HepG2 (cell line): ENCODE results near the gene CACNA1C. TPM values are rescaled to one million over a fixed set of nuclear protein-coding genes. Genes with fewer than 3 reads are reported as not detected.
A peak's percentile ranks its signal among the peaks of the same experiment; 100 is the strongest.

Experiments
- ATAC-seq: fragments of 200-7000 bp; cut with Tn5 transposase; 3 replicates; pipeline ENCODE4 v1.9.1; 2020; ENCODE audit warnings: mild to moderate bottlenecking, moderate library complexity
- BruUV-seq: library from RNA; stranded (reverse); fragments of 400-500 nt; replicated peaks from 2 replicates; lab custom pipeline; 2021; lab: Mats Ljungman, UMichigan
- CTCF ChIA-PET: fragments of 300-600 bp; formaldehyde crosslinking; extraction: SDS; loops from one replicate; lab custom pipeline; 2021; ENCODE audit warnings: low total read pairs, inconsistent platforms, low intra/inter-chr PET ratio; lab: Yijun Ruan, JAX
- POLR2A ChIA-PET: fragments of 350-600 bp; sonication (Branson Sonifier 250); formaldehyde crosslinking; loops from one replicate; lab custom pipeline; 2020; ENCODE audit warnings: antibody characterized with exemption, inconsistent platforms; lab: Yijun Ruan, JAX
- DNase-seq: peaks from one replicate; pipeline ENCODE4 v3.0.0-alpha.2; 2015; ENCODE audit warnings: low spot score
- FAIRE-seq: peaks from 3 replicates; lab custom pipeline; 2011; peaks lifted over from hg19 to GRCh38; lab: Jason Lieb, UNC
- H2AFZ ChIP-seq: one replicate; pipeline ENCODE4 v1.6.1; 2011; ENCODE audit warnings: low read length, inconsistent platforms
- H3K27ac ChIP-seq: fragments of 300-600 bp; 3 replicates; pipeline ENCODE4 v1.8.0; 2011; ENCODE audit warnings: mixed run types, mild to moderate bottlenecking, mixed read lengths, low read length, inconsistent platforms; ENCODE audit not compliant: insufficient read depth; ENCODE audit errors: extremely low read length
- H3K27me3 ChIP-seq, 2 experiments: fragments of 200-600 bp in 1 of 2; 2 replicates in 1 of 2; 3 replicates in 1 of 2; pipeline versions ENCODE4 v1.6.0 to v1.8.0; 2011; ENCODE audit warnings: low read length in 2 of 2, mild to moderate bottlenecking in 2 of 2, moderate library complexity in 2 of 2, inconsistent platforms in 1 of 2; ENCODE audit not compliant: insufficient read depth in 2 of 2, control insufficient read depth in 1 of 2
- H3K36me3 ChIP-seq, 2 experiments: fragments of 200-600 bp in 1 of 2; replicated peaks in 1 of 2; 2 replicates in 1 of 2; 3 replicates in 1 of 2; pipeline versions ENCODE4 v1.5.1 to v1.8.0; 2011; ENCODE audit warnings: low read length in 2 of 2, inconsistent platforms in 1 of 2; ENCODE audit not compliant: insufficient read depth in 2 of 2, control insufficient read depth in 1 of 2
- H3K4me1 ChIP-seq: 2 replicates; pipeline ENCODE4 v1.5.1; 2012; ENCODE audit warnings: low read length, inconsistent platforms; ENCODE audit not compliant: insufficient read depth
- H3K4me2 ChIP-seq: 2 replicates; pipeline ENCODE4 v1.6.0; 2011; ENCODE audit warnings: low read depth, low read length, inconsistent platforms
- H3K4me3 ChIP-seq, 3 experiments: fragments of 200-600 bp in 1 of 3; sonication (generic), shearing (Covaris generic) in 1 of 3; replicated peaks in 1 of 3; 2 replicates each; pipeline ENCODE4 v1.5.1; 2011 to 2016; ENCODE audit warnings: low read length in 3 of 3, inconsistent platforms in 2 of 3, low read depth in 2 of 3, mild to moderate bottlenecking in 2 of 3, control low read depth in 1 of 3, mixed read lengths in 1 of 3; ENCODE audit not compliant: insufficient read depth in 1 of 3
- H3K79me2 ChIP-seq: one replicate; pipeline ENCODE4 v1.6.1; 2011; ENCODE audit warnings: low read length, inconsistent platforms; ENCODE audit not compliant: insufficient read depth
- H3K9ac ChIP-seq: 2 replicates; pipeline ENCODE4 v1.6.0; 2011; ENCODE audit warnings: mild to moderate bottlenecking, low read depth, low read length, inconsistent platforms; ENCODE audit not compliant: insufficient read depth
- H3K9me3 ChIP-seq: 2 replicates; pipeline ENCODE4 v1.5.1; 2012; ENCODE audit warnings: mild to moderate bottlenecking, low read length
- H4K20me1 ChIP-seq: 2 replicates; pipeline ENCODE4 v1.6.0; 2011; ENCODE audit warnings: inconsistent platforms, mild to moderate bottlenecking, low read length, moderate library complexity; ENCODE audit not compliant: insufficient read depth
- AKAP8 ChIP-seq: sonication (generic); formaldehyde crosslinking; IDR thresholded peaks from 2 replicates; pipeline ENCODE4 v1.5.1; 2020; ENCODE audit warnings: mild to moderate bottlenecking, missing genetic modification reagents
- EZH2 ChIP-seq: conservative IDR thresholded peaks from 2 replicates; pipeline ENCODE4 v1.6.1; 2012; ENCODE audit warnings: mild to moderate bottlenecking, low read depth, low read length, moderate library complexity
- GATAD1 ChIP-seq: IDR thresholded peaks from 2 replicates; pipeline ENCODE4 v1.6.1; 2016; ENCODE audit warnings: missing genetic modification reagents, missing compliant biosample characterization
- HDAC1 ChIP-seq: sonication (generic); formaldehyde crosslinking; IDR thresholded peaks from 2 replicates; pipeline ENCODE4 v1.5.1; 2020; ENCODE audit warnings: mild to moderate bottlenecking, missing genetic modification reagents
- HNRNPUL1 ChIP-seq: fragments of 200-400 bp; formaldehyde crosslinking; IDR thresholded peaks from 2 replicates; pipeline ENCODE4 v1.6.1; 2017; ENCODE audit warnings: low read depth, mild to moderate bottlenecking, low read length, moderate library complexity
- MAFK ChIP-seq, 2 experiments: IDR thresholded peaks in 1 of 2; conservative IDR thresholded peaks in 1 of 2; 2 replicates each; pipeline ENCODE4 v1.6.1; 2011; ENCODE audit warnings: improper control_type of control experiment in 2 of 2, low read length in 2 of 2
- SNAI1 ChIP-seq: sonication (generic); formaldehyde crosslinking; IDR thresholded peaks from 2 replicates; pipeline ENCODE4 v1.5.0; 2020; ENCODE audit warnings: mild to moderate bottlenecking, missing genetic modification reagents, borderline replicate concordance
- TCF12 ChIP-seq, 2 experiments: fragments of 450-650 bp in 1 of 2; sonication (generic) in 1 of 2; formaldehyde crosslinking in 1 of 2; IDR thresholded peaks; 2 replicates each; pipeline versions ENCODE4 v1.6.1 to v1.8.0; 2017 to 2022; ENCODE audit warnings: antibody characterized with exemption in 1 of 2, mild to moderate bottlenecking in 1 of 2, missing genetic modification reagents in 1 of 2, moderate library complexity in 1 of 2
- TEAD3 ChIP-seq: optimal IDR thresholded peaks from 2 replicates; pipeline ENCODE3; 2016; ENCODE audit warnings: borderline replicate concordance
- THAP11 ChIP-seq: IDR thresholded peaks from 2 replicates; pipeline ENCODE4 v1.6.1; 2016; ENCODE audit warnings: missing biosample characterization, missing genetic modification reagents
- ZFP1 ChIP-seq: IDR thresholded peaks from 2 replicates; pipeline ENCODE4 v1.6.1; 2016
- ZNF326 ChIP-seq: sonication (generic); formaldehyde crosslinking; IDR thresholded peaks from 2 replicates; pipeline ENCODE4 v1.4.0; 2020; ENCODE audit warnings: missing genetic modification reagents, borderline replicate concordance
- ZNF543 ChIP-seq: sonication (generic); formaldehyde crosslinking; IDR thresholded peaks from 2 replicates; pipeline ENCODE4 v1.4.0; 2020; ENCODE audit warnings: mild to moderate bottlenecking, missing genetic modification reagents
- ZNF839 ChIP-seq: sonication (generic); formaldehyde crosslinking; IDR thresholded peaks from 2 replicates; pipeline ENCODE4 v1.4.0; 2020; ENCODE audit warnings: missing genetic modification reagents, mild to moderate bottlenecking, borderline replicate concordance
- WGBS: methylation state at CpG from one replicate; pipeline ENCODE4 v1.1.6; 2017; ENCODE audit warnings: low lambda C conversion rate; 5-methylcytosine and 5-hydroxymethylcytosine counted together
- in situ Hi-C: cut with HindIII; loops from 2 replicates; pipeline ENCODE4 v1.10.0; 2017; ENCODE audit warnings: low pct_unique_long_range_greater_than_20kb; ENCODE audit not compliant: extremely low pct_ligation_motif_present
- intact Hi-C: fragments of 100-400 bp; cut with micrococcal nuclease; formaldehyde crosslinking; loops from one replicate; pipeline ENCODE4 v1.10.0; 2022; ENCODE audit not compliant: unreplicated experiment
- polyA plus RNA-seq, 8 experiments: library from polyadenylated mRNA; depleted of rRNA in 3 of 8; stranded (reverse) in 7 of 8; unstranded in 1 of 8; fragments of >200 nt; fragmentation: Illumina TruSeq in 4 of 8; extraction: Trizol in 4 of 8; gene quantifications; 2 replicates each; pipeline versions ENCODE4 v1.2.1 to v1.2.3, GENCODE V29; 2011 to 2016; ENCODE audit warnings: low read depth in 4 of 8, missing spikeins in 1 of 8, mixed read lengths in 1 of 8; ENCODE audit not compliant: insufficient read depth in 1 of 8
- total RNA-seq, 5 experiments: library from RNA; depleted of rRNA; stranded (reverse); fragments of >200 nt; fragmentation: Illumina TruSeq; extraction: Trizol; gene quantifications; 2 replicates each; pipeline ENCODE4 v1.2.3, GENCODE V29; 2016; ENCODE audit warnings: low read depth in 1 of 5
- TF ChIP-seq, protein P1 (sequence below): sonication (generic); formaldehyde crosslinking; IDR thresholded peaks from 2 replicates; pipeline ENCODE4 v1.5.0; 2020; ENCODE audit warnings: mild to moderate bottlenecking, missing genetic modification reagents, moderate library complexity
- TF ChIP-seq, protein P2 (sequence below): sonication (generic); formaldehyde crosslinking; IDR thresholded peaks from 2 replicates; pipeline ENCODE4 v1.4.0; 2020; ENCODE audit warnings: missing genetic modification reagents

CACNA1C gene
- total and polyA plus RNA-seq, 2 of the 13 experiments (the other 11 are each of a cell fraction or from before 2014, with no cell fraction given): not detected

DNA sequence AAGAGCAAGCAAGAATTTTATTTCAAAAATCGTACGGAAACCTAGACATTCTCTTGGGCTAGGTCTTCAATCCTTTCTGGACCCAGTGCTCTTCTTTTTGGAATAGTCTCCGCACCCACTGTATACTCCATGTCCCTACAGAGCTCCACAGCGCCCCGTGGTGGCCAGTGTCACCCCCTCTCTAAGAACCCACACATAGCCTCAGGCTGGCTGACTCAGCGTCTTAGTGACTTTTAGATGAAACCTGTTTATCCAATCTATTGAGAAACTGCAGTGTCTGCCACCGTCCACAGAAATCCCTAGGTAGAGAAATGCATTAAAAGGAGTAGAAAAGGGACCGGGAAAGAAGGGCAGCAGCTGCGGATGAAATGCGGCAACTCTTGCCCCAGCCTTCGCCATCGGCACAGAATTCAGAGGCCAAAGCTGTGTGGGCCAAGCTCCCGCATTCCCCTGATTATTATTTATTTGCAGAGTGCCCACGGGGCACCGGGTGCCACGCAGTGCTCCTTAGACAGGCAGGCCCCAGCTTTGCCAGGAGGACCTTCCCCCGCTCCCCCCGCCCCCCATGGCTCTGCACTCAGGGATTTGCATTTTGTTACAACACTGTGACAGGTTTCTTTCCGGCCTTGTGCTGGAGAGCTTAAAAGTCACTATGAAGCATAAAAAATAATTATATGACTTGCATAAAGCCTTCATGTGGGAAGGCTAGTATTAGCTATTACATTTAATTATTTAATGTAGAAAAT lies 571.9 kb downstream of the CACNA1C start:
- Histone ChIP-seq H3K9ac (no peak overlapping the region), H2AFZ (no peak overlapping the region), H3K27ac (no peak overlapping the region), H3K4me1 (no peaks in the 10 kb centered on the region), H3K4me2 (no peak overlapping the region), H3K27me3 (peaks cover 17 to 93% of the 10 kb centered on the region in 2 experiments; a peak in 4 of 5 replicates), H3K4me3 (no peak overlapping the region), H4K20me1 (no peaks in the 10 kb centered on the region), H3K36me3 (no peaks in the 10 kb centered on the region), H3K79me2 (no peaks in the 10 kb centered on the region), H3K9me3 (no peaks in the 10 kb centered on the region)
- DNase-seq (no peak), FAIRE-seq (no peak), ATAC-seq (no peak)
- intact Hi-C loops: no loop called here
- BruUV-seq: no TSS peak
- CTCF ChIA-PET: no interaction called here
- in situ Hi-C loops: no loop called here
- TF ChIP-seq MAFK (conservative IDR thresholded peaks at IDR 0.05 in 1 of 2, IDR thresholded peaks at IDR 0.05 in 1 of 2; ENCODE audit: low read length in 2 of 2) (peak in 1 of 2 experiments; percentile 34; a peak in 2 of 4 replicates), ZFP1 (CRISPR knock-in tag) (no peak), GATAD1 (CRISPR knock-in tag) (no peak)
- TF ChIP-seq, protein P1, sequence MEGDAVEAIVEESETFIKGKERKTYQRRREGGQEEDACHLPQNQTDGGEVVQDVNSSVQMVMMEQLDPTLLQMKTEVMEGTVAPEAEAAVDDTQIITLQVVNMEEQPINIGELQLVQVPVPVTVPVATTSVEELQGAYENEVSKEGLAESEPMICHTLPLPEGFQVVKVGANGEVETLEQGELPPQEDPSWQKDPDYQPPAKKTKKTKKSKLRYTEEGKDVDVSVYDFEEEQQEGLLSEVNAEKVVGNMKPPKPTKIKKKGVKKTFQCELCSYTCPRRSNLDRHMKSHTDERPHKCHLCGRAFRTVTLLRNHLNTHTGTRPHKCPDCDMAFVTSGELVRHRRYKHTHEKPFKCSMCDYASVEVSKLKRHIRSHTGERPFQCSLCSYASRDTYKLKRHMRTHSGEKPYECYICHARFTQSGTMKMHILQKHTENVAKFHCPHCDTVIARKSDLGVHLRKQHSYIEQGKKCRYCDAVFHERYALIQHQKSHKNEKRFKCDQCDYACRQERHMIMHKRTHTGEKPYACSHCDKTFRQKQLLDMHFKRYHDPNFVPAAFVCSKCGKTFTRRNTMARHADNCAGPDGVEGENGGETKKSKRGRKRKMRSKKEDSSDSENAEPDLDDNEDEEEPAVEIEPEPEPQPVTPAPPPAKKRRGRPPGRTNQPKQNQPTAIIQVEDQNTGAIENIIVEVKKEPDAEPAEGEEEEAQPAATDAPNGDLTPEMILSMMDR (CRISPR knock-in tag): peak; percentile 21; the same call in 1 of the 2 replicates
- 29% methylated on average over 19 of the region's 19 CpGs for WGBS
- POLR2A ChIA-PET: no interaction called here

DNA sequence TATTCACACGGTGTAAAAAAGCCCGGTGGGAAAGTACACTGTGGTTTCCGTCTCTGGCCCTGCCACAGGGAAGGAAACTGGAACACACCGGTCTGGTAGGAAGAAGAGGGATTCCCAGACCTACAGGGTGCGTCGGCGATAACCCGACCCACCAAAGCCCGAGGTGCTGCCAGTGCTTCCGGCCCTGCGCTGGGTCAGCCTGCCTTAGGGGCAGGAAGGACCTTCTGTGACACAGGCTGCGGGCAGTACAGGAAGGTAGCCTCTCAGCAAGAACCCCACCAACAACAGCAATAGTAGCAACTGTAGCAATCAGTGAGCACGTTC lies 572.5 kb downstream of the CACNA1C start:
- no peaks in the 10 kb centered on the region for H3K9me3 ChIP-seq
- peaks cover 17 to 92% of the 10 kb centered on the region in 2 experiments; a peak in 4 of 5 replicates for H3K27me3 ChIP-seq
- CTCF ChIA-PET: no interaction called here
- H3K4me1 ChIP-seq: no peaks in the 10 kb centered on the region
- H4K20me1 ChIP-seq: no peaks in the 10 kb centered on the region
- BruUV-seq: no TSS peak
- POLR2A ChIA-PET: no interaction called here
- no peak for FAIRE-seq
- no peaks in the 10 kb centered on the region for H3K36me3 ChIP-seq
- ATAC-seq: no peak
- intact Hi-C loops (no loop called here), in situ Hi-C loops (no loop called here)
- no peak overlapping the region for H3K4me3 ChIP-seq
- WGBS: 49% methylated on average over 5 of the region's 13 CpGs
- H3K27ac ChIP-seq: no peak overlapping the region
- no peak overlapping the region for H2AFZ ChIP-seq
- no peak for DNase-seq
- H3K9ac ChIP-seq: no peak overlapping the region
- H3K4me2 ChIP-seq: no peak overlapping the region
- no peaks in the 10 kb centered on the region for H3K79me2 ChIP-seq
- TF ChIP-seq ZNF543 (CRISPR knock-in tag) (no peak), ZNF839 (CRISPR knock-in tag) (no peak), TCF12 (IDR thresholded peaks at IDR 0.05) (no peak), TCF12 (CRISPR knock-in tag; IDR thresholded peaks at IDR 0.05) (no peak), HDAC1 (CRISPR knock-in tag) (no peak), EZH2 (no peak), TEAD3 (no peak), AKAP8 (CRISPR knock-in tag) (no peak), ZNF326 (CRISPR knock-in tag) (no peak), HNRNPUL1 (no peak), SNAI1 (CRISPR knock-in tag) (no peak), THAP11 (CRISPR knock-in tag) (no peak)
- TF ChIP-seq, protein P2, sequence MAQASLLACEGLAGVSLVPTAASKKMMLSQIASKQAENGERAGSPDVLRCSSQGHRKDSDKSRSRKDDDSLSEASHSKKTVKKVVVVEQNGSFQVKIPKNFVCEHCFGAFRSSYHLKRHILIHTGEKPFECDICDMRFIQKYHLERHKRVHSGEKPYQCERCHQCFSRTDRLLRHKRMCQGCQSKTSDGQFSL (CRISPR knock-in tag): no peak
